NCI-H146 (cell line): Measurements from ENCODE around the gene ZNF684.
"Not testable (repeated sequence)": the region's sequence is repeated elsewhere in the genome, so short reads cannot be mapped to it uniquely, and the experiment has no call there.

Source experiments
- DNase-seq: peaks from one replicate; lab custom pipeline; 2025; lab: John Stamatoyannopoulos, UW

The ZNF684 gene

DNA sequence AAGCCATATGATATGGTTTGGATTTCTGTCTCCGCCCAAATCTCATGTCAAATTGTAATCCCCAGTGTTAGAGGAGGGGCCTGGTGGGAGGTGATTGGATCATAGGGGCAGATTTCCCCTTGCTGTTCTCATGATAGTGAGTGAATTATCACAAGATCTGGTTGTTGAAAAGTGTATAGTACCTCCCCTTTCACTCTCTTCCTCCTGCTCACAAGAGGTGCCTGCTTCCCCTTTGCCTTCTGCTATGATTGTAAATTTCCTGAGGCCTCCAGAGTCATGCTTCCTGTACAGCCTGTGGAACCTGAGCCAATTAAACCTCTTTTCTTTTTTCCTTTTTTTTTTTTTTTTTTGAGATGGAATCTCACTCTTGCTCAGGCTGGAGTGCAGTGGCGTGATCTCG, 43.4 kb downstream of the ZNF684 start:
- DNase-seq, result not testable (repeated sequence)

GRCh38 chr1:40575336-40575735, 43.9 kb downstream of the ZNF684 start:
- no peak for DNase-seq

GRCh38 chr1:40582116-40582515, 50.7 kb downstream of the ZNF684 start:
- no peak for DNase-seq

DNA sequence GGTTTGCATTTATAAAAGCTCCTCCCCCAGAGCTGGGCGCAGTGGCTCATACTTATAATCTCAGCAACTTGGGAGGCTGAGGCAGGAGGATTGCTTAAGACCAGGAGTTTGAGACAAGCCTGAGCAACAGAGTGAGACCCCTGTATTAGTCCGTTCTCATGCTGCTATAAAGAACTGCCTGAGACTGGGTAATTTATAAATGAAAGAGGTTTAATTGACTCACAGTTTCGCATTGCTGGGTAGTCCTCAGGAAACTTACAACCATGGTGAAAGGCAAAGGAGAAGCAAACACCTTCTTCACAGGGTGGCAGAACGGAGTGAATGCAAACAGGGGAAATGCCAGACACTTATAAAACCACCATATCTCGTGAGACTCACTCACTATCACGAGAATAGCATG, 52.5 kb downstream of the ZNF684 start:
- DNase-seq, result no peak

DNA sequence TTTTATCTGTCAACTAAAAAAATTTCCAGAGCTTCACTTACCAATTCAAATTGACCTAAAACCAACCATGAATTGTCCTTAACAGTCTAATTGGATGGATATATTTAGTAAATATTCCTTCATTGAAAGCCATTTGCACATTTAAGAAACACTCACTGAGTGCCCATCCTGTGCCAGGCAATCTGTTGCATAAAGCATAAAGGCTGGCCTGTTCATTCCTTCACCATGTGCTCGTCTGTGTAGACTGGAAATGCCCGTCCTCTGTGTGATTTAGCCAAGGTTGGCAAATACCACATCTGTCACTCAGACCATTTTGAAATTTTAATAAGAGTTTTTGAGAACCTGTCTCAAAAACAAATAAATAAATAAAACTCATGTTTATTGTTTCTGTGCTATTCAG, 57.1 kb downstream of the ZNF684 start:
- no peak for DNase-seq

DNA sequence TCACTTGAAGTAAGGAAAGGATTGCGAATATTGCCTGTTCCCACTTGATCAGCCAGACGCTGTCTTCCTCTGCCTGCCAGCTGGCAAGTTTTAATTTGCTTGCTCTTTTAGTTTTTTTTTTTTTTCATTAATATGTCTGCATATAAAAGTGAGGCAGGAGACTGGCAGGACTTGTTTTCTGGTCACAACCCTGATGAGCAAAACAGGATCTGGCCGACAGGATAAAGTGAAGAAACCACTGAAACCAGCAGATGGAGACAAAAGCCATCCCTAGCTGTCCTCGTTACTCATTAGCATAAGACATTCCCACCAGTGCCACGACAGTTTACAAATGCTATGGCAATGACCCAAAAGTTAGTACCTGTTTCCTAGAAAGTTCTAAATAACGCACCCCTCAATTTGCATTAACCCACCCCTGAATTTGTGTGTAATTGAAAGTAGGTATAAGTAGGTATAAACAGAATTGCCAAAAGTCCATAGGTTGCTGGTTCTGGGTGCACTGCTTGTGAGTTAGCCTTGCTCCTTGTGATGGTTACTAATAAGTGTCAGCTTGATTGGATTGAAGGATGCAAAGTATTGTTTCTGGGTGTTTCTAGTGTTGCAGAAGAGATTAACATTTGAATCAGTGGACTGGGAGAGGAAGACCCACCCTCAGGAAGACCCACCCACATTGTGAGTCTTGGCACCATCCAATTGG, 60.8 kb downstream of the ZNF684 start:
- DNase-seq, result peak; percentile 14

DNA sequence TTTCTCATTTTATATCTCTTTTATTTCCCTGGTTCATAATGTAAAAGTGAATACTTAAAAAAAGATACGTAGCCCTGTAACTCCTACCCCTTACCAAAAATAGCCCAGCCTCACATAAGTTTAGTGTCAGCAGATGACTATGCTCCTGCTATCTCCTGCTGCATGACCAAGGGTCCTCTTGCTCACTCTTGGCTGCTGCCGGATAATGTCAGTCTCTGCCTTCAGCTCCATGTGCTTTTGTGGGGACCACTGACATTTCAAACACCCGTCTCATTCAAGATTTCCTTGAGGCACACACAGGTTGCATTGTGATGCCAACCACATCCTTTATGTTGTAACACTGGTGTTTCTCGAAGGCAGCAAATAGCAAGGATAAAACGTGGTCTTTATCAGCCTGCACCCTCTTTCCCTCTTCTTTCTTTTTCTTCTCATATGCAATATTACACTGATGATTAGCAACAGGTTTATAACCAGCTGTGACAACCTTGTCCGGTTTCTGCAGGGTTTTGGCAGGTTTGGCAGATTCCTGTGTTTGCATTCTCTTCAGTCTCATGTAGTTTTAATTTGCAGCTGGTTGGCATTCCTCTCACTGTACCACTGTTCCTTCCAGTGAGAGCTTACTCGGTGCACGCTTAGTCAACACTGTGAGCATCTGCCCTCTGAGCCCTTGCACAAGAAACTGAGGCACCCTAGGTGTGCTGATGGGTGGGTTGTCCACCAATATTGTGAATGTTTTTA, 62.2 kb downstream of the ZNF684 start:
- no peak for DNase-seq

DNA sequence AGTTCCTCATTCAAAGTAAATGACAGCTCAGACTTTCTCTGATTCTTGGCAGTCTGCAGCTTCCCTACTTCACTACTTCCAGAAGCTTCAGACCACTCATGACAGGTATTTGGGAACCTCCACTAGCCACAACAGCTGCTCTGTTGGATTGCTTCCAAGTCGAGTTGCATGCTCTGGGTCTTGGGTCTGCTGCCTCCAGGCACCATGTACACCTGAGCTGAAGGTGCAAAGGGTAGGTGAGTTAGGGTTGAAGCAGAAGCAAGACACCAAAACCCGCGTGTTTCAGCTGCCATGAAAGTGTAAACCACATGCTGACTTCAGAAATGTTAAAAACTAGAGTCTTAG, 62.7 kb downstream of the ZNF684 start:
- DNase-seq, result no peak

- DNase-seq, result no peak
Measured at GRCh38 chr1:40595623-40596022, 64.2 kb downstream of the ZNF684 start.
